Adrenal gland (tissue), 5 donors: ENCODE data around the gene DMXL1.

ENCODE experiments used
- CTCF ChIP-seq, 6 experiments: fragments of 450-650 bp in 4 of 6; fragments of 200-600 bp in 2 of 6; sonication (generic) in 1 of 6; IDR thresholded peaks; 1 replicate in 5 of 6; 2 replicates in 1 of 6; pipeline versions ENCODE4 v1.5.1 to v1.8.0; 2016 to 2021; ENCODE audit warnings: antibody characterized with exemption in 6 of 6, mild to moderate bottlenecking in 2 of 6, moderate library complexity in 1 of 6
- POLR2A ChIP-seq, 2 donors: fragments of 450-650 bp; IDR thresholded peaks; one replicate each; pipeline ENCODE4 v1.6.1; 2017; ENCODE audit warnings: antibody characterized with exemption in 2 of 2, mild to moderate bottlenecking in 2 of 2, moderate library complexity in 1 of 2
- donor health status: DM: no; HTN: no; CAD: no.

GRCh38 chr5:119285070-119285916 lies 214.4 kb downstream of the DMXL1 start:
- TF ChIP-seq CTCF (IDR thresholded peaks at IDR 0.05) (no peak), POLR2A (IDR thresholded peaks at IDR 0.05) (no peak)
